ENCODE results near the gene AKAP8L. TPM values are rescaled to one million over a fixed set of nuclear protein-coding genes. Genes with fewer than 3 reads are reported as not detected.

The AKAP8L gene
- total and polyA plus RNA-seq, 10 of the 15 experiments (the other 5 are each of a cell fraction or from before 2014, with no cell fraction given): 0.66 to 64.3 (median 40.0) TPM

DNA sequence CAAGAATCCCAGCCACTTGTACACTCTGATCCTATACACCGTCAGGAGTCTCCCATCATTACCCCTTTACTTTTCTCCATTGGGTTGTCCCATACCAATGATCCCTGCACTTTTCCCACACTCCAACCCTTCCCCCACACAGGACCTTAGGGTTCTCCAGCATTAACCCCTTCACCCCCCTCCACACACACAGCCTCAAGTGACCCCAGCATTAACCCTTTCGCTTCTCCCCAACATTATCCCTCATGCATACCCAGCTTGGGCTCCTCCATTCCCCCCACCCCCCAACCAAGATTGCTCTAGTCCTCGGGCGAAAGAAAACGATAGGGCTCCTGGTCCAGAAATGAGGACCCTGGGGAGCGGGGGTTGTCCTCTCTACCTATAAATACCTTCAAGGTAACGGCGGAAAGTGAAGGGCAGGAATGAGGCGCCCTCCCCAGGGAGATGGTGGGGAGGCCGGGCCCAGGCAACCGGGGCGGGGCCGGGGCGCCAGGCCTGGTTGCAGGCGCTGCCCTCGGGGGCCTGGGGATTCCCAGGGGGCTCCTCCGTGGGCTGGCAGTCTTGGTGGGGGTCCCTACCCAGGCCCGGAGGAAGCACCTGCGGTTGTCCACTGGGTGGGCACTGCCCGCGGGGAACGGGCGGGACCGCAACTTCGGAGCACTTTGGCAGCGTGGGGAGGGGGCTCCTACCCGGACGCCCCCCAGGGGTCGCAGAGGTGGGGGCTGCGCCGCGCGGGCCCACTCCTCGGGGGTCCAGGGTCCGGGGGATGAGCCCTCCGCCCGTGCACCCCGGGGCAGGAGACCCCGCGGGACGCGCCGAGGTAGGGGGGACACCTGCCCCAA, 30.2 kb upstream of the AKAP8L start:
- H3K9ac ChIP-seq (ENCODE audit: control insufficient read depth, insufficient read depth, low read length): peak overlapping the region; percentile 39
- H2AFZ ChIP-seq (ENCODE audit: control insufficient read depth, low read depth, low read length): peak overlapping the region; percentile 33
- DNase-seq (ENCODE audit: low read depth, low spot score) (no peak), FAIRE-seq (peak; percentile 44), ATAC-seq (peak; percentile 43)
- no peak overlapping the region for H3K27ac ChIP-seq (ENCODE audit: control insufficient read depth, insufficient read depth)
- H4K20me1 ChIP-seq (ENCODE audit: control insufficient read depth, insufficient read depth): no peaks in the 10 kb centered on the region
- peaks cover 7% of the 10 kb centered on the region for H3K4me1 ChIP-seq (ENCODE audit: control insufficient read depth, insufficient read depth, low read length)
- H3K4me2 ChIP-seq (ENCODE audit: control insufficient read depth, insufficient read depth): peak overlapping the region; percentile 89
- in situ Hi-C loops (cut with MboI) (no loop called here), intact Hi-C loops (cut with micrococcal nuclease; ENCODE audit: unreplicated experiment) (no loop called here)
- BruUV-seq (replicated peaks): no TSS peak
- WGBS (ENCODE audit: insufficient coverage, insufficient replicate concordance, low lambda C conversion rate, missing lambda C conversion rate): 2% methylated on average over 31 of the region's 43 CpGs
- no peaks in the 10 kb centered on the region for H3K27me3 ChIP-seq (replicated peaks in 1 of 2; ENCODE audit: control insufficient read depth in 2 of 2, insufficient read depth in 2 of 2, low read length in 1 of 2)
- peak overlapping the region; percentile 69 for H3K4me3 ChIP-seq
- ChIA-PET CTCF (no interaction called here), POLR2A (no interaction called here), RAD21 (ENCODE audit: unreplicated experiment) (no interaction called here), SMC1A (ENCODE audit: uncharacterized antibody, unreplicated experiment) (interaction anchor here (1.5 kb wide), 1 partner anchor 14 kb away, joined by 3 read pairs; no protein-coding TSS in a partner anchor)
- no peaks in the 10 kb centered on the region for H3K9me3 ChIP-seq (replicated peaks; ENCODE audit: control insufficient read depth, insufficient read depth, low read length)
- H3K79me2 ChIP-seq (ENCODE audit: control insufficient read depth, insufficient read depth, low read length): no peaks in the 10 kb centered on the region
- H3K36me3 ChIP-seq (ENCODE audit: control insufficient read depth in 2 of 2, insufficient read depth in 2 of 2, low read length in 1 of 2): peaks cover 5 to 6% of the 10 kb centered on the region in 2 experiments
- no peak for TF ChIP-seq TCF7 (IDR thresholded peaks at IDR 0.05; ENCODE audit: borderline replicate concordance)
- no peak for TF ChIP-seq ZSCAN29 (IDR thresholded peaks at IDR 0.05)
- TF ChIP-seq RAD21 (IDR thresholded peaks at IDR 0.05; ENCODE audit: insufficient read depth, low read depth, low read length): 0 out of 2 replicates have a peak, but pooled peaks have one; percentile 7
- TF ChIP-seq SPI1 (IDR thresholded peaks at IDR 0.05; ENCODE audit: borderline replicate concordance, insufficient read depth, low read depth, low read length): no peak
- no peak for TF ChIP-seq KDM1A (IDR thresholded peaks at IDR 0.05; ENCODE audit: borderline replicate concordance)
- TF ChIP-seq, protein P1, sequence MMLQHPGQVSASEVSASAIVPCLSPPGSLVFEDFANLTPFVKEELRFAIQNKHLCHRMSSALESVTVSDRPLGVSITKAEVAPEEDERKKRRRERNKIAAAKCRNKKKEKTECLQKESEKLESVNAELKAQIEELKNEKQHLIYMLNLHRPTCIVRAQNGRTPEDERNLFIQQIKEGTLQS (IDR thresholded peaks at IDR 0.05; ENCODE audit: borderline replicate concordance, extremely low read depth, low read depth, low read length): no peak
- TF ChIP-seq ZZZ3 (IDR thresholded peaks at IDR 0.05; ENCODE audit: control insufficient read depth, insufficient read length, low read depth): no peak
- TF ChIP-seq ZNF24 (IDR thresholded peaks at IDR 0.05): no peak
- TF ChIP-seq, protein P2, sequence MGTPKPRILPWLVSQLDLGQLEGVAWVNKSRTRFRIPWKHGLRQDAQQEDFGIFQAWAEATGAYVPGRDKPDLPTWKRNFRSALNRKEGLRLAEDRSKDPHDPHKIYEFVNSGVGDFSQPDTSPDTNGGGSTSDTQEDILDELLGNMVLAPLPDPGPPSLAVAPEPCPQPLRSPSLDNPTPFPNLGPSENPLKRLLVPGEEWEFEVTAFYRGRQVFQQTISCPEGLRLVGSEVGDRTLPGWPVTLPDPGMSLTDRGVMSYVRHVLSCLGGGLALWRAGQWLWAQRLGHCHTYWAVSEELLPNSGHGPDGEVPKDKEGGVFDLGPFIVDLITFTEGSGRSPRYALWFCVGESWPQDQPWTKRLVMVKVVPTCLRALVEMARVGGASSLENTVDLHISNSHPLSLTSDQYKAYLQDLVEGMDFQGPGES (IDR thresholded peaks at IDR 0.05): no peak
- TF ChIP-seq, protein P3, sequence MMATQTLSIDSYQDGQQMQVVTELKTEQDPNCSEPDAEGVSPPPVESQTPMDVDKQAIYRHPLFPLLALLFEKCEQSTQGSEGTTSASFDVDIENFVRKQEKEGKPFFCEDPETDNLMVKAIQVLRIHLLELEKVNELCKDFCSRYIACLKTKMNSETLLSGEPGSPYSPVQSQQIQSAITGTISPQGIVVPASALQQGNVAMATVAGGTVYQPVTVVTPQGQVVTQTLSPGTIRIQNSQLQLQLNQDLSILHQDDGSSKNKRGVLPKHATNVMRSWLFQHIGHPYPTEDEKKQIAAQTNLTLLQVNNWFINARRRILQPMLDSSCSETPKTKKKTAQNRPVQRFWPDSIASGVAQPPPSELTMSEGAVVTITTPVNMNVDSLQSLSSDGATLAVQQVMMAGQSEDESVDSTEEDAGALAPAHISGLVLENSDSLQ (IDR thresholded peaks at IDR 0.05): no peak
- TF ChIP-seq, protein P4, sequence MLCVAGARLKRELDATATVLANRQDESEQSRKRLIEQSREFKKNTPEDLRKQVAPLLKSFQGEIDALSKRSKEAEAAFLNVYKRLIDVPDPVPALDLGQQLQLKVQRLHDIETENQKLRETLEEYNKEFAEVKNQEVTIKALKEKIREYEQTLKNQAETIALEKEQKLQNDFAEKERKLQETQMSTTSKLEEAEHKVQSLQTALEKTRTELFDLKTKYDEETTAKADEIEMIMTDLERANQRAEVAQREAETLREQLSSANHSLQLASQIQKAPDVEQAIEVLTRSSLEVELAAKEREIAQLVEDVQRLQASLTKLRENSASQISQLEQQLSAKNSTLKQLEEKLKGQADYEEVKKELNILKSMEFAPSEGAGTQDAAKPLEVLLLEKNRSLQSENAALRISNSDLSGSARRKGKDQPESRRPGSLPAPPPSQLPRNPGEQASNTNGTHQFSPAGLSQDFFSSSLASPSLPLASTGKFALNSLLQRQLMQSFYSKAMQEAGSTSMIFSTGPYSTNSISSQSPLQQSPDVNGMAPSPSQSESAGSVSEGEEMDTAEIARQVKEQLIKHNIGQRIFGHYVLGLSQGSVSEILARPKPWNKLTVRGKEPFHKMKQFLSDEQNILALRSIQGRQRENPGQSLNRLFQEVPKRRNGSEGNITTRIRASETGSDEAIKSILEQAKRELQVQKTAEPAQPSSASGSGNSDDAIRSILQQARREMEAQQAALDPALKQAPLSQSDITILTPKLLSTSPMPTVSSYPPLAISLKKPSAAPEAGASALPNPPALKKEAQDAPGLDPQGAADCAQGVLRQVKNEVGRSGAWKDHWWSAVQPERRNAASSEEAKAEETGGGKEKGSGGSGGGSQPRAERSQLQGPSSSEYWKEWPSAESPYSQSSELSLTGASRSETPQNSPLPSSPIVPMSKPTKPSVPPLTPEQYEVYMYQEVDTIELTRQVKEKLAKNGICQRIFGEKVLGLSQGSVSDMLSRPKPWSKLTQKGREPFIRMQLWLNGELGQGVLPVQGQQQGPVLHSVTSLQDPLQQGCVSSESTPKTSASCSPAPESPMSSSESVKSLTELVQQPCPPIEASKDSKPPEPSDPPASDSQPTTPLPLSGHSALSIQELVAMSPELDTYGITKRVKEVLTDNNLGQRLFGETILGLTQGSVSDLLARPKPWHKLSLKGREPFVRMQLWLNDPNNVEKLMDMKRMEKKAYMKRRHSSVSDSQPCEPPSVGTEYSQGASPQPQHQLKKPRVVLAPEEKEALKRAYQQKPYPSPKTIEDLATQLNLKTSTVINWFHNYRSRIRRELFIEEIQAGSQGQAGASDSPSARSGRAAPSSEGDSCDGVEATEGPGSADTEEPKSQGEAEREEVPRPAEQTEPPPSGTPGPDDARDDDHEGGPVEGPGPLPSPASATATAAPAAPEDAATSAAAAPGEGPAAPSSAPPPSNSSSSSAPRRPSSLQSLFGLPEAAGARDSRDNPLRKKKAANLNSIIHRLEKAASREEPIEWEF (IDR thresholded peaks at IDR 0.05; ENCODE audit: insufficient replicate concordance, low read depth, low read length): no peak
- TF ChIP-seq, protein P5, sequence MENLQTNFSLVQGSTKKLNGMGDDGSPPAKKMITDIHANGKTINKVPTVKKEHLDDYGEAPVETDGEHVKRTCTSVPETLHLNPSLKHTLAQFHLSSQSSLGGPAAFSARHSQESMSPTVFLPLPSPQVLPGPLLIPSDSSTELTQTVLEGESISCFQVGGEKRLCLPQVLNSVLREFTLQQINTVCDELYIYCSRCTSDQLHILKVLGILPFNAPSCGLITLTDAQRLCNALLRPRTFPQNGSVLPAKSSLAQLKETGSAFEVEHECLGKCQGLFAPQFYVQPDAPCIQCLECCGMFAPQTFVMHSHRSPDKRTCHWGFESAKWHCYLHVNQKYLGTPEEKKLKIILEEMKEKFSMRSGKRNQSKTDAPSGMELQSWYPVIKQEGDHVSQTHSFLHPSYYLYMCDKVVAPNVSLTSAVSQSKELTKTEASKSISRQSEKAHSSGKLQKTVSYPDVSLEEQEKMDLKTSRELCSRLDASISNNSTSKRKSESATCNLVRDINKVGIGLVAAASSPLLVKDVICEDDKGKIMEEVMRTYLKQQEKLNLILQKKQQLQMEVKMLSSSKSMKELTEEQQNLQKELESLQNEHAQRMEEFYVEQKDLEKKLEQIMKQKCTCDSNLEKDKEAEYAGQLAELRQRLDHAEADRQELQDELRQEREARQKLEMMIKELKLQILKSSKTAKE (IDR thresholded peaks at IDR 0.05; ENCODE audit: low read depth, poor library complexity, severe bottlenecking): no peak
